B cell (primary cell): ENCODE results near the gene KIRREL3. TPM values are rescaled to one million over a fixed set of nuclear protein-coding genes. Genes with fewer than 3 reads are reported as not detected.

ENCODE experiments used
- ATAC-seq: fragments of 200-7000 bp; cut with Tn5 transposase; one replicate; pipeline ENCODE4 v1.10.0; 2021; ENCODE audit warnings: low read depth, mild to moderate bottlenecking, moderate number of reproducible peaks, moderate library complexity
- CTCF ChIA-PET: fragments of 350-600 bp; sonication (Branson Sonifier 250); formaldehyde crosslinking; loops from one replicate; lab custom pipeline; 2021; ENCODE audit warnings: antibody characterized with exemption, inconsistent platforms; lab: Charles Lee
- POLR2A ChIA-PET: fragments of 350-600 bp; sonication (Branson Sonifier 250); formaldehyde crosslinking; loops from one replicate; lab custom pipeline; 2021; ENCODE audit warnings: antibody characterized with exemption; lab: Charles Lee
- DNase-seq: peaks from one replicate; pipeline ENCODE4 v3.0.0; 2013
- H2AFZ ChIP-seq: 2 replicates; pipeline ENCODE4 v1.6.1; 2012; ENCODE audit warnings: mild to moderate bottlenecking, low read depth, low read length; ENCODE audit not compliant: insufficient read depth, poor library complexity, severe bottlenecking
- H3K27ac ChIP-seq, 2 donors: 1 replicate in 1 of 2; 2 replicates in 1 of 2; pipeline ENCODE4 v1.5.1; 2012 to 2013; ENCODE audit warnings: low read length in 2 of 2, mild to moderate bottlenecking in 2 of 2, moderate library complexity in 1 of 2
- H3K27me3 ChIP-seq, 4 experiments: fragments of 200-600 bp in 1 of 4; sonication (generic) in 1 of 4; replicated peaks in 1 of 4; 1 replicate in 2 of 4; 2 replicates in 2 of 4; pipeline versions ENCODE4 v1.6.1 to v1.7.0; 2013 to 2016; ENCODE audit warnings: low read length in 3 of 4, mild to moderate bottlenecking in 2 of 4, mixed read lengths in 1 of 4, moderate library complexity in 1 of 4; ENCODE audit not compliant: insufficient read depth in 4 of 4, control insufficient read depth in 3 of 4; ENCODE audit errors: control extremely low read depth in 1 of 4
- H3K36me3 ChIP-seq, 2 experiments: replicated peaks in 1 of 2; 1 replicate in 1 of 2; 2 replicates in 1 of 2; pipeline versions ENCODE4 v1.6.1 to v1.7.1; 2013; ENCODE audit warnings: low read length in 1 of 2; ENCODE audit not compliant: insufficient read depth in 2 of 2, control insufficient read depth in 1 of 2; ENCODE audit errors: control extremely low read depth in 1 of 2, extremely low read depth in 1 of 2
- H3K4me1 ChIP-seq, 2 donors: fragments of 200-600 bp in 1 of 2; sonication (generic) in 1 of 2; 1 replicate in 1 of 2; 2 replicates in 1 of 2; pipeline versions ENCODE4 v1.5.1 to v1.6.1; 2013 to 2017; ENCODE audit warnings: low read length in 2 of 2; ENCODE audit not compliant: control insufficient read depth in 2 of 2, insufficient read depth in 2 of 2
- H3K4me2 ChIP-seq: replicated peaks from 2 replicates; pipeline ENCODE3; 2012; ENCODE audit warnings: mild to moderate bottlenecking, low read depth, low read length; ENCODE audit not compliant: poor library complexity, severe bottlenecking
- H3K4me3 ChIP-seq, 5 experiments: fragments of 200-600 bp in 1 of 5; sonication (generic) in 1 of 5; 1 replicate in 3 of 5; 2 replicates in 2 of 5; pipeline versions ENCODE4 v1.5.1 to v1.7.0; 2011 to 2016; ENCODE audit warnings: low read length in 4 of 5, mild to moderate bottlenecking in 4 of 5, low read depth in 2 of 5, control low read depth in 1 of 5, moderate library complexity in 1 of 5; ENCODE audit not compliant: insufficient read depth in 1 of 5; ENCODE audit errors: control extremely low read depth in 1 of 5, extremely low read depth in 1 of 5
- H3K79me2 ChIP-seq: fragments of 200-600 bp; sonication (generic); one replicate; pipeline ENCODE4 v1.6.0; 2016; ENCODE audit warnings: low read length; ENCODE audit not compliant: control insufficient read depth, insufficient read depth
- H3K9ac ChIP-seq: fragments of 200-600 bp; sonication (generic); 2 replicates; pipeline ENCODE4 v1.6.1; 2017; ENCODE audit warnings: mild to moderate bottlenecking, low read length, moderate library complexity
- H3K9me3 ChIP-seq, 3 donors: one replicate each; pipeline versions ENCODE4 v1.6.1 to v1.7.1; 2013; ENCODE audit warnings: low read length in 2 of 3; ENCODE audit not compliant: control insufficient read depth in 2 of 3, insufficient read depth in 1 of 3; ENCODE audit errors: control extremely low read depth in 1 of 3
- H4K20me1 ChIP-seq: 2 replicates; pipeline ENCODE4 v1.6.0; 2012; ENCODE audit warnings: mild to moderate bottlenecking, low read length; ENCODE audit not compliant: insufficient read depth, control insufficient read depth, poor library complexity, severe bottlenecking
- H3K27ac Mint-ChIP-seq: one replicate; pipeline ENCODE4 v1.8.0; 2021; ENCODE audit warnings: mixed read lengths
- H3K27me3 Mint-ChIP-seq: one replicate; pipeline ENCODE4 v1.8.0; 2021; ENCODE audit warnings: mixed read lengths
- H3K4me1 Mint-ChIP-seq: one replicate; pipeline ENCODE4 v1.8.0; 2021; ENCODE audit warnings: mixed read lengths
- H3K4me3 Mint-ChIP-seq: one replicate; pipeline ENCODE4 v1.8.0; 2021; ENCODE audit warnings: mixed read lengths
- H3K9me3 Mint-ChIP-seq: one replicate; pipeline ENCODE4 v1.8.0; 2022; ENCODE audit warnings: mixed read lengths; ENCODE audit not compliant: insufficient read depth
- EZH2 ChIP-seq: IDR thresholded peaks from 2 replicates; pipeline ENCODE4 v1.6.1; 2012; ENCODE audit warnings: borderline replicate concordance, low read depth, mild to moderate bottlenecking, moderate library complexity, low read length; ENCODE audit not compliant: insufficient read depth, poor library complexity, severe bottlenecking
- WGBS: methylation state at CpG from one replicate; pipeline ENCODE4 v1.1.5; 2013; ENCODE audit warnings: missing lambda C conversion rate; ENCODE audit not compliant: insufficient coverage; 5-methylcytosine and 5-hydroxymethylcytosine counted together
- intact Hi-C: fragments of 100-400 bp; cut with micrococcal nuclease; formaldehyde crosslinking; loops from one replicate; pipeline ENCODE4 v1.10.0; 2022
- polyA plus RNA-seq: library from polyadenylated mRNA; depleted of rRNA; stranded (reverse); fragments of >200 nt; gene quantifications from 2 replicates; pipeline ENCODE4 v1.2.3, GENCODE V29; 2012
- total RNA-seq, 2 donors: library from RNA; stranded (reverse); fragments of 120-200 nt in 1 of 2; gene quantifications; 1 replicate in 1 of 2; 2 replicates in 1 of 2; pipeline versions ENCODE4 v1.2.3 to v1.2.4, GENCODE V29; 2013 to 2022
- TF ChIP-seq, protein P1 (sequence below): fragments of 200-600 bp; IDR thresholded peaks from one replicate; pipeline ENCODE4 v1.8.0; 2022; ENCODE audit warnings: antibody characterized with exemption, mild to moderate bottlenecking

KIRREL3 gene
- total and polyA plus RNA-seq, 2 donors (not counting 1 experiment from before 2014, with no cell fraction given): not detected

DNA sequence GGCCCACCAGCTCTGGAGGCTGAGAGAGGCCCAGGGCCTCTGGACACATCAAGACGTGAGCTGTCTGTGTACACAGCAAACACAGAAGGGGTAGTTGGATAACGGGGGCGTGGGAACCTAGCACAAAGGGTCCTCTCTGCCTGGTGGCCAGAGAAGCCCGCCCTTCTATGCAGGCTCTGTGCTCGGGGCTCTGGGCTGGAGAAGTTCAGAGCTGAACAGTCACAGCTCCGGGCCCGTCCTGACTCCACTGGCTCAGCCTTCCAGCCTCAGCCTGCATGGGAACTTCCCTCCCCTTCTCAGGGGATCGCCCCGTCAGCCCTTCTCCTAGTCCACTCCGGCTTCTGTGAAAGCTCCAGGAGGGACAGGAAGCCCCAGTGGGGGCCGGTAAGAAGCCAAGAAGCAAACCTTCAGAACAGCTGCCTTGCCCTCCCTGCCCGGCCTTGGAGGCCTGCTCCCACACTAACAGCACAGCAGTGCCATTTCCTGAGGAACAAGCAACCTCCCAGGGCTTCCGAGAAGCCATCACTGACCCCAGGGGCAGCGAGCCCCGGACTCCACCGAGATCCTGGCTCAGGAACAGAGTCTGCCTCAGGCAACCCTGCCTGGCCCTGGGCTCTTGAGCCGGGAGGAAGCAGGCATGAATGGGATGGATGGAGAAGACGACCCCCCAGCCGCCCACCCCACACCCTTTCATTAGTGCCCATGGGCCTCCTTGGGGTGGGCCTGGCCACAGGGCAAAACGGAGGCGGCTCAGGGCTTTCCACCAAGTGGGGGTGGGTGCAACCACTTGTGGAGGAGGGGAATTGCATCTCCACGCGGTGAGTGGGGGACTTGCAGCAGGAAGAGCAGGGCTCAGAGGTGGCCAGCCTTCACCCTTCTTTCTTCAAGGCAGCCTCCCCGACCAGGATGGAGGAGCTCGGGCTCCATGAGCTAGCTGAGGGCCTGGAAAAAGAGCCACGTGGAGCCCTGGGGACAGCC, 525.3 kb downstream of the KIRREL3 start:
- Histone ChIP-seq H3K9me3 (no peaks in the 10 kb centered on the region), H4K20me1 (no peaks in the 10 kb centered on the region), H3K36me3 (no peaks in the 10 kb centered on the region), H3K4me1 (peaks cover 4 to 10% of the 10 kb centered on the region in 2 donors), H3K27me3 (no peaks in the 10 kb centered on the region), H3K4me2 (no peak overlapping the region), H2AFZ (no peak overlapping the region), H3K79me2 (no peaks in the 10 kb centered on the region), H3K27ac (no peak overlapping the region), H3K4me3 (no peak overlapping the region), H3K9ac (no peak overlapping the region)
- peaks cover 6% of the 10 kb centered on the region for H3K4me1 Mint-ChIP-seq
- no peaks in the 10 kb centered on the region for H3K9me3 Mint-ChIP-seq
- ChIA-PET CTCF (interaction anchor here (0.8 kb wide), 1 partner anchor 10 kb away, joined by 3 read pairs; no protein-coding TSS in a partner anchor), POLR2A (no interaction called here)
- peaks cover 3% of the 10 kb centered on the region for H3K27me3 Mint-ChIP-seq
- no peak for DNase-seq
- no peak for ATAC-seq
- no peak overlapping the region for H3K4me3 Mint-ChIP-seq
- H3K27ac Mint-ChIP-seq: no peak overlapping the region
- 62% methylated on average over 20 of the region's 26 CpGs for WGBS
- no peak for TF ChIP-seq EZH2
- TF ChIP-seq, protein P1, sequence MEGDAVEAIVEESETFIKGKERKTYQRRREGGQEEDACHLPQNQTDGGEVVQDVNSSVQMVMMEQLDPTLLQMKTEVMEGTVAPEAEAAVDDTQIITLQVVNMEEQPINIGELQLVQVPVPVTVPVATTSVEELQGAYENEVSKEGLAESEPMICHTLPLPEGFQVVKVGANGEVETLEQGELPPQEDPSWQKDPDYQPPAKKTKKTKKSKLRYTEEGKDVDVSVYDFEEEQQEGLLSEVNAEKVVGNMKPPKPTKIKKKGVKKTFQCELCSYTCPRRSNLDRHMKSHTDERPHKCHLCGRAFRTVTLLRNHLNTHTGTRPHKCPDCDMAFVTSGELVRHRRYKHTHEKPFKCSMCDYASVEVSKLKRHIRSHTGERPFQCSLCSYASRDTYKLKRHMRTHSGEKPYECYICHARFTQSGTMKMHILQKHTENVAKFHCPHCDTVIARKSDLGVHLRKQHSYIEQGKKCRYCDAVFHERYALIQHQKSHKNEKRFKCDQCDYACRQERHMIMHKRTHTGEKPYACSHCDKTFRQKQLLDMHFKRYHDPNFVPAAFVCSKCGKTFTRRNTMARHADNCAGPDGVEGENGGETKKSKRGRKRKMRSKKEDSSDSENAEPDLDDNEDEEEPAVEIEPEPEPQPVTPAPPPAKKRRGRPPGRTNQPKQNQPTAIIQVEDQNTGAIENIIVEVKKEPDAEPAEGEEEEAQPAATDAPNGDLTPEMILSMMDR: no peak
- intact Hi-C loops: no loop called here

DNA sequence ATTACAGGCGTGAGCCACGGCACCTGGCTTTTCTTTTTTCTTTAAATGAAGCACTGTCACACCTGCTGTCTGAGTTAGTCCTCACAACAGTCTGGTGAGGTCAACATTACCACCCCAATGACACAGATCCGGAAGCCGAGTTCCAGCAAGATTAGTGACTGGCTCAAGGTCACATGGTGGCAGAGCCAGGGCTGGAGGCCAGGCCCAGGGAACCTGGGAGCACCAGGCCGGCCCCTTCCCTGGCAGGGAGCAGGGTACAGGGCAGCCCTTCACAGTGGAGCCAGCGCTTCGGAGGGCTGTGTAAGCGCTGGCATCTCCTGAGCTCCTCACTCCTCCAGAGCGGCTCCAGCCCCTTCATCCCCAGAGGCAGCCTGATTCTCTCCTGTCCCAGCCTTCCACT, 526.4 kb downstream of the KIRREL3 start:
- CTCF ChIA-PET: no interaction called here
- no peaks in the 10 kb centered on the region for H3K9me3 ChIP-seq
- no peak overlapping the region for H3K27ac Mint-ChIP-seq
- no peak overlapping the region for H3K9ac ChIP-seq
- H3K36me3 ChIP-seq: no peaks in the 10 kb centered on the region
- no peaks in the 10 kb centered on the region for H3K9me3 Mint-ChIP-seq
- intact Hi-C loops: no loop called here
- H3K4me3 ChIP-seq: no peak overlapping the region
- TF ChIP-seq, protein P1: no peak
- no peak for TF ChIP-seq EZH2
- H3K4me1 Mint-ChIP-seq: peaks cover 6% of the 10 kb centered on the region
- H3K27ac ChIP-seq: no peak overlapping the region
- H2AFZ ChIP-seq: no peak overlapping the region
- POLR2A ChIA-PET: no interaction called here
- peaks cover 3% of the 10 kb centered on the region for H3K27me3 Mint-ChIP-seq
- H4K20me1 ChIP-seq: no peaks in the 10 kb centered on the region
- WGBS: 86% methylated on average over 8 of the region's 9 CpGs
- ATAC-seq: no peak
- H3K4me2 ChIP-seq: no peak overlapping the region
- H3K79me2 ChIP-seq: no peaks in the 10 kb centered on the region
- peaks cover 4 to 8% of the 10 kb centered on the region in 2 donors for H3K4me1 ChIP-seq
- no peak for DNase-seq
- H3K4me3 Mint-ChIP-seq: no peak overlapping the region
- no peaks in the 10 kb centered on the region for H3K27me3 ChIP-seq
